TTC549 (cell line): Measurements from ENCODE around the gene SF3A1.

ENCODE experiments used
- FAIRE-seq: peaks from 2 replicates; lab custom pipeline; 2012; peaks lifted over from hg19 to GRCh38; lab: Jason Lieb, UNC

The SF3A1 gene

GRCh38 chr22:30304495-30305244, 52.0 kb downstream of the SF3A1 start:
- no peak for FAIRE-seq

GRCh38 chr22:30302810-30303138, 53.9 kb downstream of the SF3A1 start:
- FAIRE-seq = no peak

DNA sequence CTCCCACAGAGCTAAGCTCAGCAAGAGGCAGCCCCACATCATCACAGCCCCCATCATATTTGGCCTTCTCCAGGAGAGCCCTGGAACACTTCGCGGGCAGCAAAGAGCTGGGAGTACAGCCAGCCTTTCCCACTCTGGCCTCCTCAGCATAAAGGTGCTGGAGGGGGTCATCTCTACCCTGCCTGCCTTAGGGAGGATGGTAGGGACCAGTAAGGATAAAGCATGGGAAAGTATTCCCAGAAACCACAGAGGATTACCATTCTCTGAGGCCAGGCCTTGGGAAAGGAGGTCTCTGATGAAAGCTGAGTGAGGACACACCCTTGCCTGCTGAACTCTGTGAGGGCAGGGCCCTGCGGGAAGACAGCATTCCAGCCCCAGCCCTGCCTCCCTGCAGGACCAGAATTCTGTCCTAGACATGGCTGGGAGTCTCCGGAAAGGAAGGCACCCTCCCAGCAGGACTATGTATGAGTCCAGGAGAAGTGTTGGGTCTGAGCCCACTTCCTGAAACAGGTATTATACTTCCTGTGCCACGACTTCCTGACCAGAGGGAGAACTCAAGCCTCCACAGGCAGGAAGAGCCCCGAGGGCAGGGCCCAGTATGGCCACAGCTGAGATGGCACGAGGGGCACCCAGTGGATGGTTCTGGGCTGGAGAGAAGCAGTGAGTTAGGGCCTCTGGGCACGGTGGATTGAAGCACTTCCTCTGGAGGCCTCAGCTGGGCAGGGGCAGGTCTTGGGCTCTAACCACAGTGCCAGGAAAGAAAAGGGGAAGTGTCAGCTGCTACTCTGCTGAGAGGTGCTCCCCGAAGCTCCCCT, 54.5 kb downstream of the SF3A1 start:
- no peak for FAIRE-seq

GRCh38 chr22:30299322-30299721, 57.4 kb downstream of the SF3A1 start:
- FAIRE-seq = no peak

DNA sequence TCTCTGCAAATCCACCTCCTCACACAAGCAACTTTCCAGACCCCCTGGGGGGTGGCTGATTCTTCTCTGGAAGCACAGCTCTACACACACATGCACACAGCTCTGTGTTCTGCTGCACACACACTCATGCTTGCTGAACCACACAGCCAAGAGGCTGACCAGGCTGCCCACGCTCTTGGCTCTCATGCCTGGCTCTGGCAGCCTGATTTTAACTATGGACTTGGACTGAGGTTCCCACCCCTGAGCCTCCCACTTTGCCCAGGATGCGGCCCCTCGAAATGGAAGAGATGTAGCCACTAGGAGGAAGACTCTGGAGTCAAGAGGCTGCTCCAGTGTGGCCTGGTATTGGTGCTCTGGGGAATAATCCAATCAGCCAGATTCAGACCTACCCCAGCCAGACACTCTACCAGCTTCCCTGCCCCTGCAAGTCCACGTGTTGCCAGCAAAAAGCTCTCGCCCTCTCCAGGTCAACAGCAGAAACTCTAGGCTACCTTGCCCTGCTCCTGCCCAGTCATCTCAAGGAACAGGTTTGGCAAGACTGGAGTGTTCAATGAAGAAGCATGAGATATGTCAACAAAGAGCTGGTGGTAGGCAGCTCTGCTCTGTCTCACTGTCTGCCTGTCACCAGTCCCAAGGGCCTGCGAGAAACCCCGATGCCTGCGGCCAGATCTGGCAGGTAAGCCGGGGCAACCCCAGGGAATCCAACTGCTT, 58.5 kb downstream of the SF3A1 start:
- FAIRE-seq = no peak

- FAIRE-seq = no peak
These were observed 59.3 kb downstream of the SF3A1 start for GRCh38 chr22:30297276-30297990.

GRCh38 chr22:30296833-30297232, 59.9 kb downstream of the SF3A1 start:
- no peak for FAIRE-seq

GRCh38 chr22:30296324-30296723, 60.4 kb downstream of the SF3A1 start:
- no peak for FAIRE-seq

GRCh38 chr22:30295576-30295975, 61.1 kb downstream of the SF3A1 start:
- no peak for FAIRE-seq

- FAIRE-seq = no peak
These were observed 61.9 kb downstream of the SF3A1 start for GRCh38 chr22:30294830-30295229.

- FAIRE-seq = no peak
These were observed 62.6 kb downstream of the SF3A1 start for GRCh38 chr22:30294066-30294465.

DNA sequence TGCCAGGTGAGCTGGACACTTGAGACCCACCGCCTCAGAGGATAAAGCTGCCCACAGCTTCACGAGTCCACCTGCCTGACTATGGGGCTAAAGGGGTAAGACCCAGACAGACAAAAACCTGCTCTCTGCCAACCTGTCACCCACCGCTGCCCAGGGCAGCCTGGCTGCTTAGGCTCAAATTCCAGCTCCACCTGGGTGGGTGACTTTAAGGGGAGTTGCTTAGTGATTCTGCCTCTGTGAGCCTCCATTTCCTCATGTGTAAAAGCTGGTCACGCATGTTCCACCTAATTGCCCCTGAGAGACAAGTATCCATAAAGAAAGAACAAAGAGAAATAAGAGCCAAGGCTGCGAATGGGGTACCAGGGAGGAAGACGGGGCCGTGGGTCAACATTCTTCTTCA, 63.7 kb downstream of the SF3A1 start:
- no peak for FAIRE-seq

DNA sequence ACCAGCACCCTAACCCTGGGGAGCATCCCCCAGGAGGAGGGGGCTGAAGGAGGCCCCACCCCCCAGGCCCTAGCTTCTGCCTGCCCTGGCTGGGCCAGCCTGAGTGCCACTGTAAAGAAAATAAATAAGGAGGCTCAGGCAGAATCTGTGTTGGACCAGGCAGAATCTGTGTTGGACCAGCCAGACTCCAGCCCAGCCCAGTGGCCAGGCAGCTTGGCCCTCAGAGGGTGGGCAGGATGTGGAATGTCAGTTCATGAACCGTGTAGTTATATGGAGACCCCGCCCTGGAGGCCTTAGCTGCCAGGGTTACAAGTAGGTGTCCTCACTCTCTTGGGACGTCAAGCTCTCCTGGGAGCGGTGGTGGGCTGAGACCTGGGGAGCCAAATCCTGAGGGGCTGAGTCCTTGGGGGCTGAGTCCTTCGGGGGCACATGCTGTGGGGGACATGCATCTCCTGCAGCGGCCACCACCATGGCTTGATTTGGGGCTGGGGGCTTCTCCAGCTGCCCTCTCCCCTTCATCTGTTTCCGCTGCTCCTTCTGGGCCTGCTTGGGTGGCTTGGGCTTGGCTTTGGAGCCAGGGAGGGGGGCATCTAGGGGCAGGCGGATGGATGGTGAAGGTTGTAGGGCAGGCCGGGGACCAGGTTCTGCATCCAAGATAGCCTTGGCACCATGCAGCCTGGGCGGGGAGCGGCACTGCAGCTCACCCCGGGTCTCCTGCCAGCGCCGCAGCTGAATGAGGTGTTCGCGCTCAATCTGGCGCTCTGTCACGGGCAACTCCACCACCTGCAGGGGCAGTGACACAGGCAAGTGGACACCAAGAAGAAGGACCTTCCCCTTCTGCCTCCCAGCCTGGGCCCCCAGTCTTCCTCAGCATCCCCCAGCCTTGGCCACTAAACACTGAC, 64.4 kb downstream of the SF3A1 start:
- FAIRE-seq = no peak

GRCh38 chr22:30291058-30291892, 65.4 kb downstream of the SF3A1 start:
- no peak for FAIRE-seq

DNA sequence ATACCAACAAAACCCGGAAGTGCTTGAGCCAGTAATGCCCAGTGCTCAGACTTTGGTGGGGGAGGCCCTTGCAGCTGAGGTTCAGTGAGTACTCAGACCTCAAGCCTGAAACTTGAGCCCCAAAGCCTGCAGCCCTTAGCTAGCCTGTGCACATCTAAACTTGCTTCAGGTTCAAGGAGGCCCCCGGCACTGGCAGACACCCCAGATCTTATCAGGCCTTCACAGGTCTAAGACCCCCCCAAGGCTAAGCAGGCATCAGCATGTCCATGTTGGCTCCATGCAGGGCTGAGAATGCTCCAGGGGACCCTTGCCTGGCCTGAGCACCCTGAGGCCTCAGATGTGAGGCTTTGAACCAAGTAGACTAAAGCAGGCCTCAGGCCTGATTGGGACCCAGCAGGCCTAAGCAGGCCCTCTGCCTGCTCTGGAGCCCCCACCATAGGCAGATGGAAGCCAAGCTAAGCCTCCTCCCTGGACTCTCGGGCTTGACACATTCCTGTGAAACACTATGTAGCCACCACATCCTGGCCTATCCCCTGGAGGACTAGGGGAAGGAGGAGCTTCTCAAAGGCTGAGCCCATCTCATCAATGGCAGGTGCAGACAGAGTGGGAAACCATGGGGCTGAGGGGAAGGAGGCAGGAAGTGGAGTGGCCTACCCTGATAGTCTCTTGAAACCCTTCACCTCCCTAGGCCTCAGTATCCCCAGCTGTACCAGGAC, 66.2 kb downstream of the SF3A1 start:
- FAIRE-seq = no peak

- FAIRE-seq = no peak
These were observed 66.7 kb downstream of the SF3A1 start for GRCh38 chr22:30289980-30290313.

DNA sequence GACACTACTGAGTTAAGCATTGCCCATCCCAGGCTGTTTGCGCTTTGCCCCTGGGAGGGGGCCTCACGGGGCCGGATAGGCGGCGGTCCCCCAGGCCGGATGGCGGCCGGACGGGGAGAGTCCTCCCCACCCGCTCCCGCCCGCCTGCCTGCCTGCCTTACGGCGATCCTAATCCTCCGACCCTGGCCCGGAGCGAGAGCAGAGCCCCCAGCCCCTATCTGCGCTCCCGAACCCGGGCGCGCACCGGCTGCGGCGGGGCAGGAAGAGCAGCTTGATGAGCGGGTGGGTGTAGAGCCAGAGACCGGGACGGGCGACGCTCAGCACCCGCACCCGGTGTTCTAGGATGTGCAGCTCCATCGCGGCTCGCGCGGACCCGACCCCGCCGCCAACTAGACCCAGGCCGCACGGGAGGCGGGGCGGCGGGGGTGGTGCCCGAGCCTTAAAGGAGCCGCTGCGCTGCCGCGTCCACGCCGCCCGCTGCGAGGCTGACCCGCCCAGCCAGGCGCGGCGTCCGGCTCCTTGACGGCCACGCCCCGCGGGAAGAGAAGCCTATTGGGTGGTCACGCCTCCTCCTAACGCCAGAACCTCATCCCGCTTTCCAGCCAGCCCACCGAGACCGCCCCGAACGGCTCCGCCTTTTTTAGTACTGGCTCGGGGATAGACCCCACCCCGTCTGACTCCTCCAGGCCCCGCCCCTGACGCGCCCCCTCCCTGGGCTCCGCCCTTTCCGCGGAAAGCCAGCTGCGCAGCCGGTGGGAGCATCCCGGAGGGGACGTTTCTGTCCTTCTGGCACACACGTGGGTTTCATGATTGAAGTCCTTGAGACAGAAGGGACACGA, 67.3 kb downstream of the SF3A1 start, which contains the start of gene CASTOR1:
CASTOR1 (minus strand) TSS at position 365 of the 839 bp plus-strand sequence; CDS start at position 357, 8 bp downstream.
- no peak for FAIRE-seq

DNA sequence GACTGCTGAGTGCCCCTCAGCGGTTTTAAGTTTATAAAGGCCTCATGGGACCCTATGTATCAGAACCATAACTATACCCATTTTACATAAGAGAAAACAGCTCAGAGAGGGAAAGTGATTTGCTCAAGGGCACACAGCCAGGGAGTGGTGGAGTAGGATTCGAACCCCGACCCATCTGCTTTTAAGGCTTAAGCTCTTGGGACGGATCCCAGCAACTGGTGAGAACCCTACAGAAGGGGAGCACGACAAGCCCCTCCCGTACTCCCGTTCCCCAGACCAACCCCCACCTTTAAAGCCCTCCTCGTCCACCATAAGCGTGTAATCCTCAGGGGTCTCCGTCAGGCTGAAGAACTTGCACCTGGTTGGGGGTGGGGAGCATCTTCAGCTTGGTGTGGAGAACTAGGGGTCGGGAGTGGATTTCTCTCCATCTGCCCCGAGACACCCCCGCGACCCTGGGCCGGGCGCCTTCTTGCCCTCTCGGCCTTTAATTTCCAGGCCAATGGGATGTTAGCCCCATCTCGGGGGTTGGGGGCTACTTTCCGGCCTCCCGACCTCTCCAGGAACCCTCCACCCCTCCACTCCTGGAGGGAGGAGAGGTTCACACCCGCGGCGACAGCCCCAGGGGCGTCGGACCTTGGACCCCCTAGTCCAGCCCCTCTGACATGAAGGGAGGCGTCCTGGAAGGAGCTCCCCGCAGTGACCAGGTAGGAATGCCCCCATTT, 68.1 kb downstream of the SF3A1 start:
- no peak for FAIRE-seq
